PC-3 (cell line): ENCODE results near the gene B3GNT4. TPM values are rescaled to one million over a fixed set of nuclear protein-coding genes. Genes with fewer than 3 reads are reported as not detected.
A peak's percentile ranks its signal among the peaks of the same experiment; 100 is the strongest.
"Not testable (repeated sequence)": the region's sequence is repeated elsewhere in the genome, so short reads cannot be mapped to it uniquely, and the experiment has no call there.

ENCODE experiments used
- ATAC-seq: fragments of 200-7000 bp; cut with Tn5 transposase; 2 replicates; pipeline ENCODE4 v1.9.1; 2020; ENCODE audit warnings: mild to moderate bottlenecking, moderate library complexity
- BruUV-seq: library from RNA; stranded (reverse); fragments of 400-500 nt; replicated peaks from 2 replicates; lab custom pipeline; 2021; lab: Mats Ljungman, UMichigan
- CTCF ChIA-PET: fragments of 300-600 bp; sonication (Branson Sonifier 250); formaldehyde crosslinking; loops from one replicate; lab custom pipeline; 2022; ENCODE audit warnings: antibody characterized with exemption; lab: Charles Lee
- POLR2A ChIA-PET: fragments of 300-600 bp; sonication (Branson Sonifier 250); formaldehyde crosslinking; loops from one replicate; lab custom pipeline; 2022; ENCODE audit warnings: antibody characterized with exemption; ENCODE audit not compliant: unreplicated experiment; lab: Charles Lee
- DNase-seq: peaks from one replicate; pipeline ENCODE4 v3.0.0-alpha.2; 2015
- H2AFZ ChIP-seq: fragments of 300-600 bp; sonication (generic); 2 replicates; pipeline ENCODE4 v1.6.0; 2016; ENCODE audit warnings: antibody characterized with exemption, low read length
- H3F3A ChIP-seq: fragments of 300-600 bp; sonication (generic); one replicate; pipeline ENCODE4 v1.6.0; 2017; ENCODE audit warnings: antibody characterized with exemption, low read length, control low read depth, mild to moderate bottlenecking; ENCODE audit not compliant: unreplicated experiment
- H3K27ac ChIP-seq: fragments of 300-600 bp; sonication (generic); 2 replicates; pipeline ENCODE4 v1.5.1; 2016; ENCODE audit warnings: mild to moderate bottlenecking, low read length
- H3K27me3 ChIP-seq: fragments of 300-600 bp; sonication (generic); 2 replicates; pipeline ENCODE4 v1.6.1; 2016; ENCODE audit warnings: low read length, mixed read lengths
- H3K36me3 ChIP-seq: fragments of 300-600 bp; sonication (generic); 2 replicates; pipeline ENCODE4 v1.6.1; 2016; ENCODE audit warnings: low read depth, mixed run types, low read length, mixed read lengths
- H3K4me1 ChIP-seq: fragments of 300-600 bp; sonication (generic); 2 replicates; pipeline ENCODE4 v1.5.1; 2016; ENCODE audit warnings: low read length; ENCODE audit not compliant: insufficient read depth
- H3K4me2 ChIP-seq: fragments of 300-600 bp; sonication (generic); 2 replicates; pipeline ENCODE4 v1.6.0; 2016; ENCODE audit warnings: low read length
- H3K4me3 ChIP-seq: fragments of 300-600 bp; sonication (generic); 2 replicates; pipeline ENCODE4 v1.5.1; 2016; ENCODE audit warnings: mild to moderate bottlenecking, low read length, mixed read lengths
- H3K79me2 ChIP-seq: fragments of 300-600 bp; sonication (generic); 2 replicates; pipeline ENCODE4 v1.6.1; 2017; ENCODE audit warnings: low read length, mixed read lengths
- H3K9ac ChIP-seq: fragments of 300-600 bp; sonication (generic); 2 replicates; pipeline ENCODE4 v1.6.0; 2016; ENCODE audit warnings: mild to moderate bottlenecking, low read length
- H3K9me2 ChIP-seq: fragments of 300-600 bp; sonication (generic); replicated peaks from 2 replicates; pipeline ENCODE4 v1.6.1; 2016; ENCODE audit warnings: mixed run types, low read length, mixed read lengths
- H3K9me3 ChIP-seq: fragments of 300-600 bp; sonication (generic); 2 replicates; pipeline ENCODE4 v1.6.1; 2016; ENCODE audit warnings: low read length, mixed read lengths
- H4K20me1 ChIP-seq: fragments of 300-600 bp; sonication (generic); 2 replicates; pipeline ENCODE4 v1.6.1; 2016; ENCODE audit warnings: low read length, mixed read lengths
- EZH2 ChIP-seq: fragments of 300-600 bp; sonication (generic); IDR thresholded peaks from one replicate; pipeline ENCODE4 v1.6.1; 2017; ENCODE audit warnings: antibody characterized with exemption, mild to moderate bottlenecking, low read length; ENCODE audit not compliant: unreplicated experiment
- EZH2phosphoT487 ChIP-seq: fragments of 300-600 bp; sonication (generic); IDR thresholded peaks from 2 replicates; pipeline ENCODE4 v1.6.1; 2018; ENCODE audit warnings: mild to moderate bottlenecking, antibody characterized with exemption, low read length, borderline replicate concordance
- intact Hi-C: fragments of 100-400 bp; cut with micrococcal nuclease; formaldehyde crosslinking; loops from 2 replicates; pipeline ENCODE4 v1.9.0; 2023
- total RNA-seq: library from RNA; depleted of rRNA; stranded (reverse); fragments of >200 nt; gene quantifications from 2 replicates; pipeline ENCODE4 v1.2.3, GENCODE V29; 2014
- TF ChIP-seq, protein P1 (sequence below): fragments of 300-600 bp; sonication (generic); conservative IDR thresholded peaks from 2 replicates; pipeline ENCODE4 v1.5.1; 2017; ENCODE audit warnings: antibody characterized with exemption, low read depth, mild to moderate bottlenecking, low read length

Gene B3GNT4
- total RNA-seq, 1 experiment from 2014 or later, result 4.0 TPM

DNA sequence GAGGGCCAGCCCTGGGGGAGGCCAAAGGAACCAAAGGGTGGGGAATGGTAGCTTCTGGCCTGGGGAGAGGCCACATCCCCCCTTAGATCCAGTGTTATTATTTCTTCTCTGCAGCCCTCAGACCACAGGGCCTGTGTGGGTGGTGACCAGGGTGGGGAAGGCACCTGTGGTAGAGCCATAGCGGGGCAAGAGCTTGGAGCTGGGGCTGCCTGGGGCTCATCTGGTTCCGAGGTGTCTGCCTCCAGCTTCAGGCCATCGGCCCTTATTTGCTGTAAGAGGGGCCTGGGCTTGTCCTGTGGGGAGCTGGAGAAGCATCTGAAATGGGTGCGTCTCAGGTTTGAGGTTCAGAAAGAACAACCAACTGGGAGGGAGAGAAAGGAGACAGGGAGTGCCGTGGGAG lies 2.1 kb upstream of the B3GNT4 start:
- DNase-seq, result no peak
- no peak for TF ChIP-seq EZH2
- TF ChIP-seq EZH2phosphoT487, result no peak
- TF ChIP-seq, protein P1, sequence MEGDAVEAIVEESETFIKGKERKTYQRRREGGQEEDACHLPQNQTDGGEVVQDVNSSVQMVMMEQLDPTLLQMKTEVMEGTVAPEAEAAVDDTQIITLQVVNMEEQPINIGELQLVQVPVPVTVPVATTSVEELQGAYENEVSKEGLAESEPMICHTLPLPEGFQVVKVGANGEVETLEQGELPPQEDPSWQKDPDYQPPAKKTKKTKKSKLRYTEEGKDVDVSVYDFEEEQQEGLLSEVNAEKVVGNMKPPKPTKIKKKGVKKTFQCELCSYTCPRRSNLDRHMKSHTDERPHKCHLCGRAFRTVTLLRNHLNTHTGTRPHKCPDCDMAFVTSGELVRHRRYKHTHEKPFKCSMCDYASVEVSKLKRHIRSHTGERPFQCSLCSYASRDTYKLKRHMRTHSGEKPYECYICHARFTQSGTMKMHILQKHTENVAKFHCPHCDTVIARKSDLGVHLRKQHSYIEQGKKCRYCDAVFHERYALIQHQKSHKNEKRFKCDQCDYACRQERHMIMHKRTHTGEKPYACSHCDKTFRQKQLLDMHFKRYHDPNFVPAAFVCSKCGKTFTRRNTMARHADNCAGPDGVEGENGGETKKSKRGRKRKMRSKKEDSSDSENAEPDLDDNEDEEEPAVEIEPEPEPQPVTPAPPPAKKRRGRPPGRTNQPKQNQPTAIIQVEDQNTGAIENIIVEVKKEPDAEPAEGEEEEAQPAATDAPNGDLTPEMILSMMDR, result no peak
- H3K36me3 ChIP-seq, result no peaks in the 10 kb centered on the region
- no peak overlapping the region for H3K9ac ChIP-seq
- H3K9me3 ChIP-seq, result no peaks in the 10 kb centered on the region
- ChIA-PET CTCF (no interaction called here), POLR2A (no interaction called here)
- peaks cover 6% of the 10 kb centered on the region; the same call in 1 of the 2 replicates for H3K4me1 ChIP-seq
- no peaks in the 10 kb centered on the region for H3K27me3 ChIP-seq
- no peaks in the 10 kb centered on the region for H3F3A ChIP-seq
- no peaks in the 10 kb centered on the region for H3K79me2 ChIP-seq
- ATAC-seq, result no peak
- H3K9me2 ChIP-seq, result no peaks in the 10 kb centered on the region
- peaks cover 5% of the 10 kb centered on the region; the same call in 1 of the 2 replicates for H4K20me1 ChIP-seq
- no peak overlapping the region for H3K4me2 ChIP-seq
- no peak overlapping the region for H2AFZ ChIP-seq
- BruUV-seq, result no TSS peak
- intact Hi-C loops, result no loop called here
- no peak overlapping the region for H3K4me3 ChIP-seq
- H3K27ac ChIP-seq, result no peak overlapping the region

DNA sequence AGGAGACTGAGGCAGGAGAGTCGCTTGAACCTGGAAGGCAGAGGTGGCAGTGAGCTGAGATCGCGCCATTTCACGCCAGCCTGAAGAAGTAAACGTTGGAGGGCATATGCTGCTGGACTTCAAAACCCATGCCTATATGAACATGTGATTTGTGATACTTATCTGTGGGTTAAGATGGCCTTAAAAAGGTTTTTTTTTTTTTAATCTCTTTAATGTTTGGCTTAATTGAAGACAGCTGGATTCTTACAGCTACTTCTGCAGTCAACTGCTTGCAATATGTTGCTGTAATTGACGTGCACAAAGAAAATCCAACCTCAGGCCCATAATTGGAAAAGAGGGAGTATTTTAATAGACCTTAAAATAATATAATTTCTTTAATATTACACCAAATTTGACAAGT lies 1.5 kb upstream of the B3GNT4 start:
- POLR2A ChIA-PET, result no interaction called here
- Histone ChIP-seq H3K9me3 (no peaks in the 10 kb centered on the region), H3K4me1 (peaks cover 6% of the 10 kb centered on the region; the same call in 1 of the 2 replicates), H4K20me1 (peaks cover 7% of the 10 kb centered on the region; the same call in 1 of the 2 replicates), H3K79me2 (no peaks in the 10 kb centered on the region), H3K27me3 (no peaks in the 10 kb centered on the region), H3K27ac (no peak overlapping the region), H3K9me2 (no peaks in the 10 kb centered on the region), H3K4me3 (no peak overlapping the region), H3K36me3 (peaks cover 4% of the 10 kb centered on the region; the same call in 1 of the 2 replicates), H2AFZ (no peak overlapping the region), H3K9ac (no peak overlapping the region), H3K4me2 (no peak overlapping the region), H3F3A (no peaks in the 10 kb centered on the region)
- intact Hi-C loops, result no loop called here
- no TSS peak for BruUV-seq
- CTCF ChIA-PET, result no interaction called here
- no peak for ATAC-seq
- DNase-seq, result no peak
- TF ChIP-seq EZH2phosphoT487 (no peak), EZH2 (no peak)
- TF ChIP-seq, protein P1, result no peak

DNA sequence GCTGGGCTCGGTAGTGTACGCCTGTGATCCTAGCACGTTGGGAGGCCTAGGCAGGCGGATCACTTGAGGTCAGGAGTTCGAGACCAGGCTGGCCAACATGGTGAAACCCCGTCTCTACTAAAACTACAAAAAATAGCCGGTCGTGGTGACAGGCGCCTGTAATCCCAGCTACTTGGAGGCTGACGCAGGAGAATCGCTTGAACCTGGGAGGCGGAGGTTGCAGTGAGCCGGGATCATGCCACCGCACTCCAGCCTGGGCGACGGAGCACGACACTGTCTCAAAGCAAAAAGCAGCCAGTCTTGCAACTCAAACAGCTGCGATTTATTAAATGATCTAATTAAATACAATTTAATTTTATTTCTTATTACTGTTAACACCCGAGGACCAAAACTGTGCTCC lies 698 bp upstream of the B3GNT4 start:
- H3K9me3 ChIP-seq, POLR2A ChIA-PET: not testable (repeated sequence)

More for the DNA sequence above, 698 bp upstream of the B3GNT4 start:
- CTCF ChIA-PET, H3F3A ChIP-seq, H3K79me2 ChIP-seq, intact Hi-C loops, ATAC-seq, H3K27ac ChIP-seq, BruUV-seq, DNase-seq, H3K27me3 ChIP-seq, H3K4me1 ChIP-seq, H3K9me2 ChIP-seq: not testable (repeated sequence)
- Histone ChIP-seq H2AFZ (peak overlapping the region; percentile 97), H3K36me3 (peaks cover 12% of the 10 kb centered on the region), H4K20me1 (peaks cover 12% of the 10 kb centered on the region; the same call in 1 of the 2 replicates), H3K4me3 (peak overlapping the region; percentile 65), H3K9ac (peak overlapping the region; percentile 47; the same call in 1 of the 2 replicates), H3K4me2 (peak overlapping the region; percentile 100)
